Kidney (tissue), 14 donors: Measurements from ENCODE around the gene GNS. TPM values are rescaled to one million over a fixed set of nuclear protein-coding genes. Genes with fewer than 3 reads are reported as not detected.

ENCODE experiments used
- DNase-seq, 5 donors: peaks; one replicate each; pipeline ENCODE4 v3.0.0-alpha.2; 2013 to 2020
- FAIRE-seq: peaks from 2 replicates; lab custom pipeline; 2012; peaks lifted over from hg19 to GRCh38; lab: Jason Lieb, UNC
- H3K27ac ChIP-seq, 2 donors: one replicate each; pipeline ENCODE4 v1.7.0; 2013; ENCODE audit warnings: low read depth in 2 of 2, low read length in 2 of 2, inconsistent platforms in 1 of 2
- H3K27me3 ChIP-seq: one replicate; pipeline ENCODE4 v1.7.1; 2013; ENCODE audit warnings: low read length, inconsistent platforms; ENCODE audit not compliant: control insufficient read depth, insufficient read depth
- H3K36me3 ChIP-seq, 3 donors: one replicate each; pipeline versions ENCODE4 v1.7.0 to v1.7.1; 2013; ENCODE audit warnings: low read length in 3 of 3, control low read depth in 1 of 3, inconsistent platforms in 1 of 3; ENCODE audit not compliant: insufficient read depth in 3 of 3, control insufficient read depth in 2 of 3
- H3K4me1 ChIP-seq, 3 donors: one replicate each; pipeline versions ENCODE4 v1.7.0 to v1.7.1; 2013; ENCODE audit warnings: low read length in 3 of 3, inconsistent platforms in 1 of 3, low read depth in 1 of 3; ENCODE audit not compliant: control insufficient read depth in 2 of 3, insufficient read depth in 2 of 3
- H3K4me3 ChIP-seq, 3 donors: one replicate each; pipeline versions ENCODE4 v1.7.0 to v1.8.1; 2013; ENCODE audit warnings: low read length in 3 of 3, control low read depth in 1 of 3, inconsistent platforms in 1 of 3
- H3K9ac ChIP-seq, 3 donors: one replicate each; pipeline versions ENCODE4 v1.7.0 to v1.7.1; 2013; ENCODE audit warnings: low read length in 3 of 3, control low read depth in 1 of 3, inconsistent platforms in 1 of 3
- H3K9me3 ChIP-seq, 3 donors: one replicate each; pipeline versions ENCODE4 v1.7.0 to v1.7.1; 2013; ENCODE audit warnings: low read length in 3 of 3, control low read depth in 1 of 3, inconsistent platforms in 1 of 3; ENCODE audit not compliant: control insufficient read depth in 2 of 3, insufficient read depth in 1 of 3
- intact Hi-C: fragments of 100-400 bp; cut with DNase I; formaldehyde crosslinking; loops from one replicate; pipeline ENCODE4 v1.11.1; 2022
- polyA plus RNA-seq: library from polyadenylated mRNA; stranded (reverse); fragments of 350-450 nt; fragmentation: Illumina TruSeq; extraction: RNeasy Lipid Tissue Mini Kit (QIAGEN cat#74804); gene quantifications from one replicate; pipeline ENCODE4 v1.2.3, GENCODE V29; 2014; ENCODE audit warnings: low read depth, low replicate concordance; ENCODE audit not compliant: insufficient read depth
- total RNA-seq: library from RNA; stranded (reverse); fragmentation: NEBNext Ultra II Directional; extraction: Animal tissue kit (Norgen Biotek cat#: 25700); gene quantifications from one replicate; pipeline ENCODE4 v1.2.1, GENCODE V29; 2021
- TF ChIP-seq, protein P1 (sequence below): IDR thresholded peaks from 3 replicates; pipeline ENCODE4 v1.5.1; 2012; ENCODE audit warnings: mild to moderate bottlenecking, moderate library complexity, borderline replicate concordance; ENCODE audit not compliant: insufficient read depth; ENCODE audit errors: extremely low read depth
- donor health status: control.
- donor health status: control.
- donor health status: control.
- donor health status: control.
- donor health status: control.
- donor health status: DM: yes; HTN: yes; CAD: no.
- donor health status: Normal renal cell carcinoma (clear cell type).

Gene GNS
- total and polyA plus RNA-seq, 2 donors from 2014 or later, result 108 to 215 TPM

DNA sequence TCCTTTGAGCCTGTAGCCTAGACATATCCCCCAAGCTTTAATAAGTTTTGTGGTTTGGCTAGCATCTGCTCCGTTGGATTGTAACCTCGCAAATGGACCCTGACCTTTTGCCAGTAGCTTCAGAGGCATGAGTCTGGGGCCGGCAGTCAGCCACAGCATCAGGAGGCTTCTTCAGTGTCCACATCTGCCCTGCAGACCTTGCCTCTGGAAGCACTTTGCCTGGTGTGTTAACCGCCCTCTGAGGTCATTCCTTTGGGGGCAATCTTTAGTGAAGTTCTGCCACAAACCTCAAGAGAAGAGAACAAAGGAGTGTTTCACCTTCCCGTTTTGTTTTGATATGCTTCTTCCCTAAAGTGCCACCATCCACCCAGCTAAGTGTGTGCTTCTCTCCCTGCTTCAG, 71.4 kb downstream of the GNS start:
- DNase-seq (no peak), FAIRE-seq (no peak)
- TF ChIP-seq, protein P1, sequence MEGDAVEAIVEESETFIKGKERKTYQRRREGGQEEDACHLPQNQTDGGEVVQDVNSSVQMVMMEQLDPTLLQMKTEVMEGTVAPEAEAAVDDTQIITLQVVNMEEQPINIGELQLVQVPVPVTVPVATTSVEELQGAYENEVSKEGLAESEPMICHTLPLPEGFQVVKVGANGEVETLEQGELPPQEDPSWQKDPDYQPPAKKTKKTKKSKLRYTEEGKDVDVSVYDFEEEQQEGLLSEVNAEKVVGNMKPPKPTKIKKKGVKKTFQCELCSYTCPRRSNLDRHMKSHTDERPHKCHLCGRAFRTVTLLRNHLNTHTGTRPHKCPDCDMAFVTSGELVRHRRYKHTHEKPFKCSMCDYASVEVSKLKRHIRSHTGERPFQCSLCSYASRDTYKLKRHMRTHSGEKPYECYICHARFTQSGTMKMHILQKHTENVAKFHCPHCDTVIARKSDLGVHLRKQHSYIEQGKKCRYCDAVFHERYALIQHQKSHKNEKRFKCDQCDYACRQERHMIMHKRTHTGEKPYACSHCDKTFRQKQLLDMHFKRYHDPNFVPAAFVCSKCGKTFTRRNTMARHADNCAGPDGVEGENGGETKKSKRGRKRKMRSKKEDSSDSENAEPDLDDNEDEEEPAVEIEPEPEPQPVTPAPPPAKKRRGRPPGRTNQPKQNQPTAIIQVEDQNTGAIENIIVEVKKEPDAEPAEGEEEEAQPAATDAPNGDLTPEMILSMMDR, result no peak
- H3K9ac ChIP-seq, result no peak overlapping the region
- no peak overlapping the region for H3K27ac ChIP-seq
- H3K4me3 ChIP-seq, result no peak overlapping the region
- intact Hi-C loops, result no loop called here
- H3K36me3 ChIP-seq, result no peaks in the 10 kb centered on the region
- no peaks in the 10 kb centered on the region for H3K27me3 ChIP-seq
- peaks cover 0 to 2% (median 1%) of the 10 kb centered on the region in 3 donors for H3K4me1 ChIP-seq
- no peaks in the 10 kb centered on the region for H3K9me3 ChIP-seq

DNA sequence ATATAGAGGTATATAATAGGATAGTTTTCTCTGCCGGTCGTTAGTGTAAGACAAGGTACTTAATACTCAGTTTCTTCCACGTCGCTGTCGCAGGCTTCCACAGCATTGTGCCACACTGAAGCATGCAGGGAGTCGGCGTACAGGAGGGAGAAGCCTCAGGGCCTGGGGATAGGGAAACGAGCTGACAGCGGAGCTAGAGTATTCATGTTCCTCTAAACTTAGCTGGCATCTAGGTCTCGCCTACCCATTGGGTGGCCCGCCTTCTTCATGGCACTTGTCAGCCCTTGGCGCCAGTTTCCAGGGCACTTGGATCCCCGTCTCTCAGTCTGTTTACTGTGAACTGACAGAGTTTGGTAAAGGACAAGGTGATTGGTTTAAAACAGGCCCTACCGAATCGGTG, 73.6 kb downstream of the GNS start:
- FAIRE-seq (no peak), DNase-seq (no peak)
- no peak overlapping the region for H3K9ac ChIP-seq
- H3K27me3 ChIP-seq, result no peaks in the 10 kb centered on the region
- no peaks in the 10 kb centered on the region for H3K36me3 ChIP-seq
- no peak overlapping the region for H3K27ac ChIP-seq
- peaks cover 0 to 3% (median 2%) of the 10 kb centered on the region in 3 donors for H3K4me1 ChIP-seq
- TF ChIP-seq, protein P1, result no peak
- no peaks in the 10 kb centered on the region for H3K9me3 ChIP-seq
- intact Hi-C loops, result no loop called here
- no peak overlapping the region for H3K4me3 ChIP-seq

DNA sequence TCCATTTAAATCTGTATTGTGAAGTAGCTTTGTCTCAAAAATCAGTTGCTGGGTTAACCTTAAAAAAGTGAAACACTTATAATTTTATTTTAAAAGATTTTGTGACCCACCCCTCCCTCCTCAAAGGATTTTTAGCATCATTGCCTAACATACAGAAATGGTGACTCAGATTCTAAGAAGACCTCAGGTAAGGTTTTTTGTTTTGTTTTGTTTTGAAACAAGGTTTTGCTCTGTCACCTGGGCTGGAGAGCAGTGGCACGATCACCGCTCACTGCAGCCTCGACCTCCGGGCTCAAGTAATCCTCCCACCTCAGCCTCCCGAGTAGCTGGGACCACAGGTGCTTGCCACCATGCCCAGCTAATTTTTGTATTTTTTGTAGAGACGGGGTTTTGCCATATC, 74.2 kb downstream of the GNS start:
- intact Hi-C loops, result no loop called here
- Histone ChIP-seq H3K4me1 (peaks cover 0 to 3% (median 2%) of the 10 kb centered on the region in 3 donors), H3K27ac (no peak overlapping the region)

More for the DNA sequence above, 74.2 kb downstream of the GNS start:
- H3K36me3 ChIP-seq, result no peaks in the 10 kb centered on the region
- no peak overlapping the region for H3K9ac ChIP-seq
- FAIRE-seq, result no peak
- H3K4me3 ChIP-seq, result no peak overlapping the region
- TF ChIP-seq, protein P1, result no peak
- no peak for DNase-seq
- H3K27me3 ChIP-seq, result no peaks in the 10 kb centered on the region
- H3K9me3 ChIP-seq, result no peaks in the 10 kb centered on the region
